HG03060 (cell line): ENCODE data around the gene PIR.

Source experiments
- ATAC-seq: cut with Tn5 transposase; IDR thresholded peaks from one replicate; pipeline ENCODE4 v1.9.1; 2021; ENCODE audit warnings: low read depth, moderate number of reproducible peaks; ENCODE audit not compliant: unreplicated experiment

Gene PIR

DNA sequence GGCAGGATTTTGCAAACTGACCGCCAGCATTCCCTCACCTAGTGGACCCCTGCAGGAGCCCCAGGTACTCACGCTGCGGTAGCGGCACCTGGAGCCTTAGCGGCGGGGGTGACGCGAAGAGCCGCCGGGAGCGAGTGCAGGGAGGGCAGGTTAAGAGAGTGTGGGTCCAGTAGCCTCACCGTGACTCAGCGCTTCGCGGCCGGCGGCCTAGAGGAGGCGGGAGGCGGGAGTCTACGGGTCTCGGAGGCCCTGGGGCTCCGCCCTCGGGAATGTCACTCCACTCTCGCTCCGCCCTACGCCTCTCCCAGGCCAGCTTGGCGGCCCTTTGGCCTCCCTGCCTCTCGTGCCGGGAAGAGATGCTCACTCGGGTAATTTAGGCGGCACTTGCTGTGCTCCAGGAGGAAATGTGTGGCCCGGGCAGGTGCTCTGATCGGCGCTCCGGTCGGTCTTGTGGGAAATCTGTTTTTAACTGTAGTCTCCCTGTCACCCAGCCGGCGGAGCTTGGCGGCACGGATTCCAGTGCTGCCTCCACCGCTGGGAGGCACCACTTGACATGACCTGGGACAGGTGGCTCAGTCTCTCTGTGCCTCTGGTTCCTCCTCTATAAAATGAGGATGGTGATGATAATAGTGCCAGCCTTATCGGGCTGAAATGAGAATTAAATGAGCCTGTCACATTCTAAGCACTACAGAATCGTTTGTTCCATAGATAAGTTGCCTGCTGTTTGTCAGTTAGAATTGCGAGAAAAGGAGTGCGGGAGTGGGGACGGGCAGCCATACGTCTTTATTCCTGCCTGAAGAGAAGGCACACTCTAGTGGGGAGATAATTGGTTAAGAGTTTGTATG, at the start of gene PIR:
PIR (minus strand) TSS at position 216 of the 845 bp plus-strand sequence. CDS start 2,076 bp downstream, outside the sequence.
- ATAC-seq: peak; percentile 77

DNA sequence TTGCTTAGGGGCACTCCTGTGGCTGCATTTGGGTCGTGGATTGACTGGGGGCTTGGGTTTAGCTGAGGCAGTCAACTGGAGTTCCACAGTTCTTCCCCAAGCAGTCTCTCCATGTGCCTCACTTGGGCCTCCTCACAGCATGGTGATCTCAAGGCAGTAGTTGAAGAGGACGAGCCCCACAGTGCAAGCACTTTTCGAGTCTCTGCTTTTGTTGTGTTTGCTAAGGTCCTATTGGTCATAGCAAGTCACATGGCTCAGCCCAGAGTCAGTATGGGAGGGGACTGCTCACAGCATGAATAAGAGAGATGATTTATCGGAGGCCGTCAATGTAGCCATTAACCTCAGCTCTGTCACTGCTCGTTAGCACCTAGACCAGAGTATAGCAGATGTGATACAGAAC, 37.2 kb upstream of the PIR start:
- ATAC-seq: no peak

DNA sequence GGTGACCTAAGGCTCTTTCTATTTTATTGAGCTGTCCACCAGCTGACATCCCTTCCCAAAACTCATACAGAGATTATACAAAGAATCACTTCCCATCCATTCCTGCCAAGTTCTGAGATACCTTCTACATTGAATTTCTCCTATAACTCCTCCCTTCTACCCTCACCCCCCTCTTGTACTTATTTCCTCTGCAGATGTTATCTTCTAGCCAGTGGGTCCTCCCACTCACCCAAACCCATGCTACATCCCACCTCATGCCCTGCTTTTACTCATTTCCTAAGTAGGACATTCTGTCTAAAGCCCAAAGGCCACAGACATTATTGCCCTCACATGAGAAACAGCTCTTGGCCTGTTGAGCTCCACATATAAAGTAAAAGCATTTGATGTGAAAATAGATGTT, 36.0 kb upstream of the PIR start:
- no peak for ATAC-seq

DNA sequence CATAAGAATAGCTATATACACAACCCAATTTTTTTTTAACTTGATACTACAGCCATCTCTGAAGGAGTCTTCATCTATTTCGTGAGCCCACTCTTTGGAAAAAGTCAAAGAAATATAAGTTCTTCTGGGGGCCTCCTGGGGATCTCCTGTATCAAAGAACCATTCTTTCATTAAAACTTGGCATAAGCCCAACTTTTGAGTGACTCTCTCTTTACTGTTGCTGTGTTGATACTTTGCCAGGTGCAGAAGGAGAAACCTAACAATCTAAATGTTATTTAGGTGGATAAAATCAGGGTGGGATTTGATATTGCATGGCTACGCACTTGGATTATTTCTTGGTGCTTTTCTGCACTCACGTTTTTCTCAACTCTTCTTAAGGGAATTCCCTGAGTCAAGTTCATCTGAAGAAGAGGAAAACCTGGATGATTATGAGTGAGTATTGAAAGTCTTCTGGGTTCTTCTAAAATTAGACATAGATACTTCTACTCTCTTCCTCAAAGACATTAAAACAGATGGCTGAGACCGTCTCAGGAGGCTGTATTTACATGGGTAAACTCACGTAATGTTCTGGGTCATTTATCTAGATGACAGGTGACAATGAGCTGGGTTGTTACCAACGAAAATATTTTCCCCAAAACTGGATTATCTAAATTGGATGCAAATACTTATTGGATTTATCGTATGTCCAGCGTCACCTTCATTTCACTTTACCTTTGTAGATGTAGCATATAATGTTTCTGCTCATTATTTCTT, 32.7 kb upstream of the PIR start:
- ATAC-seq: no peak

DNA sequence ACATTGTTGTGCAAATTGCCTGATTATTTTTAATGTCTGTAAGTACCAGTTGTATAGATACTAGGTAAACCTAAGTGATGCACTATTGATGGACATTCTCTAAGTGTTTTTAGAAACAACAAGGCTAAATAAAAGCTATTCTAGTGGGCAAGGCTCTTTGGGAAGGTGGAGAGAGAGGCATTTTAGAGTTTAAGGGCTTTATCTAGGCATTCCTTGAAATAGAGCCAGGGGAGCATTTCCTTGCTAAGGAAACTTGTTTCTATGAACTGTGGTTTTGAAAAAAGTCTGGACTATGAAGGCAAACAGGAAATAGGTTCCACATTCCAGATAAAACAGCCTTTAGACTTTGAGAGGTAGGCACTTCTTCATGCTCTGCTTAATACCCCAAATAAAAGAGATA, 31.3 kb upstream of the PIR start:
- no peak for ATAC-seq

DNA sequence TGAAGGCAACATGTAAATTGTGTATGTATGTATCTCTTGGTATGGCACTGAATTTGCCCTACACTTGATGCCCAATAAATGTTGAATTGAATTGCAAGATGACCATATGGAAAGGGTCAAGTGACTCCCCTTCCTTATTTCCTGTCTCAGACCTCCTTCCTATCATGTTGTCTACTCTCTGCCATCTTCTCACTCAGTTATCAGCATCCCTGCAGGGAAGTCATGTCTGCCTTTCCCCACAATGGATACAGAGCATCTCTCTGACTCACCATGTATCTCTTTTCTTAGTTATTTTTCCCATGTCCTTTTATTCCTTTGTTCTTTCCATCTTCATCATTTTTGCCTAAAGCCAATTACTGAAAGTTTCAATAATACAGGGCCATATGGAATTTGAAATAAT, 30.0 kb upstream of the PIR start:
- ATAC-seq: no peak

DNA sequence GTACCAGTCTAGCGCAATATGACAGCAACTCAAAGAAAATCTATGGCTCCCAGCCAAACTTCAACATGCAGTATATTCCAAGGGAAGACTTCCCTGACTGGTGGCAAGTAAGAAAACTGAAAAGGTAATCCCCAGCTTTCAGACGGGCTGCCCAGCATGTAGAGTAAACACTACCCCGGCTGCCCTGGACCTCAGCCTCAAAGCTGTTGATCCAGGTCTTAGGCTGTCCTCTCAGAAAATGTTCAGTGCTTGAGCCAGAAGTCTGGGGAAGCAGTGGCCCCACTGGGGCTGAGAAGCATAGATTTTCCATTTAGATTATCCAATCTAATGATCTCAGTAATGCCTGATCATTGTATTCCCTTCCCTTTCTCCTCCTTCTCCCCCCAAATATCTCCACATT, 29.3 kb upstream of the PIR start:
- no peak for ATAC-seq

DNA sequence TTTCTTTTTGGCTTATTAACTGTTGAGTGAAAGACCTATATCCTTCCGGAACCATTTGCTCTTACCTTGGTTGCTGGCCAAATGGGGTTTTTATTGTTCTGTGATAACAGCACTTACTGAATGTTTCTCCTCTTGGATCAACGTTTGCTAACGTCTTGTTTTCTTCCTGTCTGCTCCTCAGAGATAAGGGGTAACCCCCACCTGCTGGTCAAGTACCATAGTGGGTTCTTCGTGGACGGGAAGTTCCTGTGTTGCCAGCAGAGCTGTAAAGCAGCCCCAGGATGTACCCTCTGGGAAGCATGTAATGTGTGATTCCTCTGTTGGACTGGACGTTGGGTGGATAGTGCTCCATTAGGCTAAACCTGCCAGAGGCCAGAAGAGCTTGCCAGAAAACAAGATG, 22.8 kb upstream of the PIR start:
- no peak for ATAC-seq

DNA sequence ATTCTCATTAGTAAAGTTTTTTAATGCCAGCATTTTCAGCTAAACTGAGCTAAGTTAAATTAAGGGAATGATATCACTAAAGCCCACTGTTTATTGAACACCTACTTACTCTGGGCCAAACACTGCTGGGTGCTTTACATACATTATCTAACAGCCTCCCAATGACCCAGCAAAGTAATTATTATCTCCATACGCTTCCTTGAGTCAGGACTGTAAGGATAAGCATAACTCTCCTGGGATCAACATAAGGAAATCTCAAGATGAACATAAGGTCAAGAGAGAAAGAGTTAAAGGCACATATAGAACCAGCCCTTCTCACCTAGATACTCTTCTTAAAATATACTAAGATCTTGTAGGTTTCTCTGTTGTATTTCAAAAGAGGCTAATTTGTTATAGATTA, 21.1 kb upstream of the PIR start:
- no peak for ATAC-seq

DNA sequence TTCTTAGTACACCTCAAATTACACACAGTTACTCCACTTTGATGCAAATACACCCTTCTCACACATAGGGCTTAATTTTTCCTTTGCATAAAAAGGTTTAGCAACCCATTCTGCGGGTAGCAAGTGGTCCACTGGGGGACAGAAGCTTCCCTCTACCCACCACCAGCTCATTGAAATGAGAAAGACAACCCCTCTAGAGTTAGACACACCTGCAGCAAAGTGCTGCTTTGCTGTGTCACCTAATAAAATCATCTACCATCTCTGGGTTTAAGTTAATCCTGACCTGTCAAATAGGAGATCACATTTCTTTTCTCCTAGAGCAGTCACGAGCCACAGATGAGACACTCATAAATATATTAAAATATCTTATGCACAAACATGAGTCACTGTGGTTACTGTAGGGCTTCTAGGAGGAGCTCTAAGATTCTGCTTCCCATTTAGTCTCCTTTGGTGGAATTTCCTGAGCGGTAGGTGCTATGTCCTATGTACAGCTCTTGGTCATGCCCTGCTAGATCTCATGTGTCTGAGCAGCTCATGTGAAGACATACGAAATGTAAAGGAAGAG, 19.4 kb upstream of the PIR start:
- no peak for ATAC-seq

DNA sequence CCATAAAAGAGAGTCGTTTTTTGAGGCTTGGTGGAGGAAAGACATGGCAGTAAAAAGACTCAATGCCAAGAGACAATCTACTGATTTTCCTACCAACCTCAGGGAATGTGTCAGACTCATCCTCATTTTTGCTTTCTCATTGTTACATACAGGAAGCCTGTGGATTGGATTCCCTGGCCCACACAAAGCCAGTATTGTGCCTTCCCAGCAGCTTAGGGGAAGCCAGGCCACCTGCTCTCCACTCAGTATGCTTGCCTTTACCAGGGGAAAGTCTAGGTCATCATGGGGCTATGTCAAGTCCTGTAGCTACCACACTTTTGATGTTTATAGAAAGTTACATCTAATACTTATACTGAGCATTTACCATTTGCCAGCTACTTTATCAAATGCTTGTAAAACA, 18.4 kb upstream of the PIR start:
- no peak for ATAC-seq

DNA sequence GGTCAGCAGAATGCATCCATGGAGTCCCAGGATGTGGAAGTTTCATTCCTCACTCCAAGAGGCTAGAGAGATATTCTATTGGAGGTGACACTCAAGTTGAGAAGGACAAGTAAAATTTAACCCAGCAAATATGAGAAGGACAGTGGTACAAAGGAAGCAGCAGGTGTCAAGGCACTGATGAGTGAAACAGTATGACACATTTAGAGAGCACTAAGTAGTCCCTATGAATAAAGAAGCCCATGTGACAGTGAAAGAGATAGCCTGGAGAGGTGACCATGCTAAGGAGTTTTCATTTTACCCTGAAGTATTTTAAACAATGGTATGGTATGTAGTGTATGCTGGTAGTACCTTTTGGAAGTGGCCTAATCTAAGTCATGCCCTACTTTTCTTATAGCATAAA, 16.7 kb upstream of the PIR start:
- no peak for ATAC-seq

DNA sequence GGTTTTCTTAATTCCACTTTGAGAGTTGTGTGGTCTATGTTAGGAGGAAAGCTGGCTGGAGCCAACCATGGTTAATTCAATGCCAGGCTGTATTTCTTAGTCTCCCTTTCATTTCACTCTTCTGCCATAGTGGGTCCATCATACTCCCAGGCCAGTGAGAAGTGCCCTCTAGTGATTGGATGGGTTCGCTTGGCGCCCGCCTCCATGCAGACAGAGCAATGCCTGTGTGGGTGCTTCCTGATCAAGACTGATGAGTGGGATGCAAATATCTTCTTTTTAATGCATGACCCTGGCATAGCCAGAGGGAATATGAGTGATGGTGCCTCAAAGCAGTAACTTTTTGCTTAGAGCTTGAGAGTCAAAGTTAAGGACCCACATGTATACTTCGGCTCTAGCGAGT, 13.9 kb upstream of the PIR start:
- no peak for ATAC-seq

DNA sequence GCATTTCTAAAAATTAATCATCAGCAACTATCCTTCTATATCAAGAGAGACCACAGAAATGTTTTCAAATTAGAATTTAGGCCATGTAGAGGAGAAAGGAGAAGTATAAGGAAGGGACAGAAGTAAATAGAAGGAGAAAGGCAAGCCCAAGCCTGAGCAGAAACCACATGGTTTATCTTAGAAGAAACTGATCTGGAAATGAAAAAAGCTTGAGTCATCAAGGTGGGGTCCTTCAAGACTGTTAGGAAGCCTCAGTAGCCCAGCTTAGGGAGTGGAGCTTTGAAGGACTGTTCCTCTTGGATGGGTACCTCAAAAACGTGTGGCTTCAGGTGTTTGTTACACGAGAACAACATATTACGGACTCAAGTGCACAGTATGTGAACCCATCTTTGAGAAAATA, 12.0 kb upstream of the PIR start:
- no peak for ATAC-seq

DNA sequence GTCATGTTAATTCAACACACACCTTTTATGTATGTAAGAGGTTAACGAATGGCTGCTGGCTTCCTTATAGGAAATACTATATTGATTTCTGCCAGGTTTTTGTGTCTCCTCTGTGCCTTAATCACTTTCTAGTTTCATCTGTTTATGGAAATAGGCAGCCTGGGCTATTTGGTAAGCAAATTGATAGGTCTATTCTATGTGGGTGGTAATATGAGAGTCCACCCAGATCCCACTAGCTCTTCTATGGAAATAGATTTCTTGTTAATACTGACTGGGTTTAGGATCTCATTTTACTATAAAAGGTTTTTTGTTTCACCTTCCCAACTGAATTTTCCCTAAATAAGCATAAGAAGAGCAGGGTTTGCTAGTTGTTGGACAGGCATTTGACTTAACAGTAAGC, 11.5 kb upstream of the PIR start:
- ATAC-seq: no peak

DNA sequence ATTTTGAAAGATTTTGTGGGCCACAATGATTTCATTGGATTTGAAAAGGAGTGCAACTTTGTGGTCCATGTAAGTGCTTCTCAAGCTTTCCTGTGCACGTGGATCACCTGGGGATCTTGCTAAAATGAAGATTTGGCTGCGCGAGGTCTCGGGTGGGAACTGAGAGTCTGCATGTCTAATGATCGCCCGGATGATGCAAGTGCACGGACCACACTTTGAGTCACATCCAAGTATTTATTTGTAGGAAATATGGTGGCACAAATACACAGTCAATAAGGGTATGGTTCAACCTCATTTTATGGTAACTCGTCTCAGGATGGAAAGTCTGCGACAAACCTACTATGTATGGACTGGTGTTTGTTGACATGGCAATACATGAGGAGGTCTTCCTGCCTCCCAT, 8.4 kb upstream of the PIR start:
- ATAC-seq: no peak

DNA sequence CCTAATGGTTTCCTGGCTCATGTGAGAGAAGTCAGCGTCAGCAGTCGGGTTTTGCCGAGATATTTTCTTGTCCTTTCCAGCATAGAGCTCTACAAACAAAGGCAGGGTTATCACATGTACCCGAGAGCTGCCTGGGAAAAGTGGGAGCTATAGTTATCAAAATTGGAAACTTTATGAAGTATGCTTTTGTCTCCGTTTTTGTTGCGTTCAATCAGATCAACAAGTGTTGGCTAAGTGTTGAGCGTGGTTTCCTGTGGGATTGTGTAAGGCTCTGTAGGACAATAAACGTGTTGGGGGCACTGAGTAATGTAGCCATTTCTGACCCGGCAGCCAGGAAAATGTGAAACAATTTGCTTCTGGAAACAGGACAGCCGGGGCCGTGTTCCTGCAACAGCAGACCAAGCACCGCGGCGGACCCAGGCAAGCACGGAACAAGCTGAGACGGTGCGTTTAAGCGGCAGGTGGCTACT, 7.4 kb upstream of the PIR start, which contains the start of gene BMX:
BMX (plus strand) TSS at position 311 of the 470 bp plus-strand sequence. CDS start 7,547 bp downstream, outside the sequence.
- no peak for ATAC-seq

DNA sequence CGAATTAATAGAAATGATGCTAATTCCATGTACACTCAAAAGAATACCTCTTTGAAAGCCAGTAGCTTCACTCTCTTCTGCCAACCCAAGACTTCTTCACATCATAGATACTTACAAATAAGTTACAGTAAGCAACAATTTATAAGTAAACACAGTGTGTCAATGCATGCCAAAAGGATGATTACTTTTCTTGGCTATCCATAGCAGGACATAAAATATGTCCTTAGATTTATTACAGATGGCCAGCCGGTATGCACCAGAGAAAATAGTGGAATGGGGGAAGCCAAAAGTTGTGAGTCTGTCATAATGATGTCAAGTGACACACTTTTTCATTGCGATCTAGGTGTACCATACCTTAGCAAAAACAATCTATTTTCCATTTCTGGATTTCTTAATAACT, 6.8 kb upstream of the PIR start:
- no peak for ATAC-seq

DNA sequence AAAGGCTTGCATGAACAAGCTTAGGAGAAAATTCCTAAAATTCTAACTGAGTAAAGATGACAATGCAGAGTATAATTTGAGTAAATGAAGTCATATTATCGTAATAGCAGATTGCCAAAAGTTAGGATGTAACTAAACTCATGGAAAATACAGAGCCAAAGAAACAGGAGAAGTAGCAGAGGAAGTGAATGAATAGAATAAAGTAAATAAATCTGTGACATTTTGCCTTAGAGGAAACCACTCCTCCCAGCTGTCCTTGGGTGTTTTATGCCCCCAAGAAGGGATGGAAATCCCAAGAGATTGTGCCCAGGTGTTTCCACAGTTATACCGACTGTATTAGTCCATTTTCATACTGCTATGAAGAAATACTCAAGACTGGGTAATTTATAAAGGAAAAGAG, 5.6 kb upstream of the PIR start:
- no peak for ATAC-seq

DNA sequence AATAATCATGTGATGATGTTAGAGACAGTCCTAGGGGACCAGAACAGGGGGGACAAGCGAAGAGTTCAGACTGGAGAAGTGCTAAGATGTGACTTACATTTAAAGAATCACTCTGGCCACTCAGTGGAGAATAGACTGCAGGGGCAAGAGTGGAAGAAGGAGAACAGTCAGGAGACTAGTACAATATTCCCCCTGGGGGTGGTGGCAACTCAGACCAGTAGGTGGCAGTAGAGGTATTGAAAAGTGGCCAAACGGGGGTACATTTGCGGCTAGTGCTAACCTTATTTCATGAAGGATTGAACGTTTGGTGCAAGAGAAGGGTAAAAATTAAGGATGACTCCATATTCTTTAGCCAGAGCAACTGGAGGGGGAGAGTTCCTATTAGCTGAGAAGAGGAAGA, 4.7 kb upstream of the PIR start:
- no peak for ATAC-seq

DNA sequence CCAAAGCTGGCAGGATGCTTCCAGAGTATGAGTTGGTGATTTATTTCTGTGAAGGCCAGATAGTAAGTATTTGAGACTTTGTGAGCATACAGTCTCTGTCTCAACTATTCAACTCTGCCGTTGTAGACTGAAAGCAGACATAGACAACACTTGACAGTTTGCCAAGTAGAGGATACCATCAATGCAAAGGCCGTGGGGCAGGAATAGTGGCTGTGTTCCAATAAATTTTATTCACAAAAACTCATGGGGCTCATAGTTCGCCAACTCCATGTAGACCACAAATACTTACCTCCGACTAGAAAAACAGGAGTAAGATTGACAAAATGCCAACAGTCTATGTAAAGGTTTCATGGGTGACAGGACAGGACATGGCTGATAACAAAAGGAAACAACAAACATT, 3.7 kb upstream of the PIR start:
- ATAC-seq: no peak
